ENCODE data around the gene EIF4G3.
A peak's percentile ranks its signal among the peaks of the same experiment; 100 is the strongest.

Gene EIF4G3

GRCh38 chr1:21022279-21023040, 154.2 kb downstream of the EIF4G3 start:
- DNase-seq, result peak; percentile 84 to 91

- no peak for DNase-seq
Observed at GRCh38 chr1:21021311-21021710, 155.4 kb downstream of the EIF4G3 start.

DNA sequence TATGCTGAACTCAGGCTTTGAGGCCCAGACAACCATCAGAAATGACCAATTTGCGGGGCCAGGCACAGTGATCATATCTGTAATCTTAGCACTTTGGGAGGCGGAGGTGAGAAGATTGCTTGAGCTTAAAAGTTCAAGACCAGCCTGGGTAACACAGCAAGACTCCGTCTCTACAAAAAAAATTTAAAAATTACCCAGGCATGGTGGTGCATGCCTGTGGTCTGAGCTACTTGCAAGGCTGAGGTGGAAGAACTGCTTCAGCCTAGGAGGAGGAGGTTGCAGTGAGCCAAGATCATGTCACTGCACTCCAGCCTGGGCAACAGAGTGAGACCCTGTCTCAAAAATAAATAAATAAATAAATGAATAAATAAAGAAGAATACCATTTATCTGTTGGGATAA, 156.5 kb downstream of the EIF4G3 start:
- DNase-seq, result no peak

DNA sequence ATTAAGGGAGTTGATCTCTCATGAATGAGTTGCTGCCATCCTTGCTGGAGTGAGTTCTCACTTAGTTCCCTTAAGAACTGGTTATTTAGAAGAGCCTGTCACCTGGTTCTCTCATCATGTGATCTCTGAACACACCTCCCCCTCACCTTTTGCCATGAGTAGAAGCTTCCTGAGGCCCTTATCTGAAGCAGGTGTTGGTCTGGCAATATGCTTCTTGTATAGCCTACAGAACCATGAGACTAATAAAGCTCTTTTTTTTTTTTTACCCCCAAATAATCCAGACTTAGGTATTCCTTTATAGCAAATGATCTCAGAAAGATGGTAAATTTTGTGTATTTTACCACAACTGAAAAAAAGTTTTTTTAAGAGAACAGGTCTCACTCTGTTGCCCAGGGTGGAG, 158.0 kb downstream of the EIF4G3 start:
- DNase-seq, result no peak

GRCh38 chr1:21013510-21013909, 163.2 kb downstream of the EIF4G3 start:
- no peak for DNase-seq

GRCh38 chr1:21012937-21013336, 163.8 kb downstream of the EIF4G3 start:
- DNase-seq, result no peak

DNA sequence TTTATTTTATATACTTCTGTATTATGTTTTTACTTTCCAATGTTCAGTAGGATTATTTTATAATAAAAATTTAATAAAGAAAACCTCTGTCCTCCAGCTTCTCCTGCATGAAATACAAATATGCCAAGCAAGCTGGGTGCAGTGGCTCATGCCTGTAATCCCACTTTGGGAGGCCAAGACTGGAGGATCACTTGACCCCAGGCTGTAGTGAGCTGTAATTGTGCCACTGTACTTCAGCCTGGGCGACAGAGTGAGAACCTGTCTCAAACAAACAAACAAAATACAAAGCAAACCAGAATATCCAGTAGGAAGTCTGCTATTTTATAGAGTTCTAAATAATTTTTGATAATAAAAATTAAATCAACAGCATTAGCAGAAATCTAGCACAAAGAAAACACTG, 168.8 kb downstream of the EIF4G3 start:
- no peak for DNase-seq

DNA sequence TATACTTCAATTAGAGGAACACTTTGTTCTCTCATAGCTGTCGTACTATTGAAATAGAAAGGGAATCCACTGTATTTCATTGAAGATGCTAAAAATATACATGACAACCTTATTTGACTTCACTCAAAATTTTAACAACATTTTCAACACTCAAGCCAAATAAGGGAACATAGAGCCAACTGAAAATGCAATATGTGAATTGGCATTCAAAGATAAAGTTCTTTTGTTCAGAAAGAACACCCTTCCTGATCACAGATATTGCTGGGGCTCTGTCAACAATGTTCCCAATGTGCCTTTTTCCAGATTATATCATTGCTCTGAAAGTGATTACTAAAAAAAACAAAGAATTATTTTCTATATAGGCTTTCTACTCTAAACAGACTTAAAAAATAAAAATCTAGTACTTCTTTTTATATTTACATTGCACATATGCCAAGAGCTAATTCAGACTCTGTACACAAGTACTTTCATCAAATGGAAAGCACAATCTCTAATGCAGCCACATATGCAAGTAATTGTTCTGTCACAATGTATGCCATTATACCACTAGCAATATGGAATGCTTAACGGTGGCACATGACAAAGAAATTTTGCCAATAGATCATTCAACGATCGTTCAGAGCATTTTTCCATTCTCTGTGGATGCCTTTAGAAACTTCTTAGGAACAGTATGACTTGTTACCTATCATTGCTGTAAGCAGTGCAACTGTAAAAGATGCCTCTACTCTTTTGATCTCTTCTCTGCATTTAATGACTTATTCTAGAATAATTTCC, 171.0 kb downstream of the EIF4G3 start:
- no peak for DNase-seq

DNA sequence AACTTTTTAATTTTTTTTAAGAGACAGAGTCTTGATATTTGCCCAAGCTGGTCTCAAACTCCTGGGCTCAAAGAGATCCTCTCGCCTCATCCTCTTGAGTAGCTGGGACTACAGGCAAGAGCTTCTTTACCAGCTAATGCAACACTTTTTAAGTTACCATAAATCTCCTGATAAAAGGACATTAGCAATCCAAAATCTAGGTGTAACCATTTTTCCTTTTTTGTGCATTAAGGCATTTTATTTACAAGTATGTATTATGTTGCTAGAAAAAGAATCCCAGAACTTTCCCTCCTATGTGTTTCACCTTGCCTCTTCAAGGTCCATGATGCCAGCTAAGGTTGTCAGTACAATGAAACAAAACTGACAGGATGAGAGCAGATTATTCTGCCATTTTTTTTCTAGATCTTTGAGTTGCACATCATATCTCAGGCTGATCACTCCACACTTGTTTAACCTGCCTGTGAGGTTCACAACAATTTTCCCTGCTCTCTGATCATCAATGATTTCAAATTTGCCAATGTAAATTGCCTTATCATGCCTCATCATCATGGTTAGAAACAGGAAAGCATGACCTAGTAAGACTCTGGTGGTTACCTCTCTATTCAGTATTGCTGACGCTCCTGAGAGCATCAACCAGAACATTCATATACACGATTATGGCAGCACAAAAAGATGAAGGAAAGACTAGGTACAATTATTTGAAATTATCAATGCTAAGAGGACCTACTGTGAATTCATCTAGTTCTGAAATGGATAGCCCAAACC, 173.2 kb downstream of the EIF4G3 start:
- no peak for DNase-seq

DNA sequence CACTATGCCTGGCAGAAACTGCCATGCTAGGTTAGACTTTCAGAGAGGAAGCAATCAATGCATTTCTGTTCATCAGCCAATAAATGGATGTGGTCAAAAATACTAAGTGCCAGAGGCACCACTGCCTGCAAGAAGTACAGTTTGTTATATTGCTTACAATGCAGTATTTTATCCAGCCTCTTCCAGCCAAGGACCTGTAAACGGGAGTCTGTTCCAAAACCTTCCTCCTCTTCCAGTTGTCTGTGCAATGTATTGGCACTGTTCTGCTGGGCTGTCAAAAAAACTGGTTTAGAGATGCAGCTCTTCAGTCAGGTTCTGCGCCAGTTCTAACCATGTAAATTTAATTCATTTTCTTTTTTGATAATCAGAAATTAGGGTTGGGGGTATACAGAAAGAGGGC, 175.7 kb downstream of the EIF4G3 start:
- DNase-seq, result no peak

GRCh38 chr1:21000245-21000594, 176.5 kb downstream of the EIF4G3 start:
- DNase-seq, result no peak

- no peak for DNase-seq
Observed at GRCh38 chr1:20999525-21000244, 177.0 kb downstream of the EIF4G3 start.

DNA sequence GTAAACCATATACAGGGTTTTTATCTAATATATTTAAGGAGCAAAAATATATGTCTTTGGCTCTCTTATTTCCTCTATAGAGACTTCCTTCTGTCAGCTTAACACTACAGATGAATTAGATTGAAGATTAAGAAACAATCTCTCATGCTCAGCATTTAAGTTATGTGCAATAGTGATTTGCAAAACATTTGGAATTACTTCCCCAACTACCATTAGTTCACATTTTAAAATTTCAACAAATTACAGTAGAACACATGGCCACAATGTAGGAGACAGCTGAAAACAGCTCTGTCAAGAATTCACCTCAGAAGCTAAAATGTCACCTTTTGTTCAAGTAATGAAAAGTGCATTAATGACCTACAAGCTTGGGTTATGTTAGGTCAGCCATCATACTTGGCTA, 177.9 kb downstream of the EIF4G3 start:
- no peak for DNase-seq

DNA sequence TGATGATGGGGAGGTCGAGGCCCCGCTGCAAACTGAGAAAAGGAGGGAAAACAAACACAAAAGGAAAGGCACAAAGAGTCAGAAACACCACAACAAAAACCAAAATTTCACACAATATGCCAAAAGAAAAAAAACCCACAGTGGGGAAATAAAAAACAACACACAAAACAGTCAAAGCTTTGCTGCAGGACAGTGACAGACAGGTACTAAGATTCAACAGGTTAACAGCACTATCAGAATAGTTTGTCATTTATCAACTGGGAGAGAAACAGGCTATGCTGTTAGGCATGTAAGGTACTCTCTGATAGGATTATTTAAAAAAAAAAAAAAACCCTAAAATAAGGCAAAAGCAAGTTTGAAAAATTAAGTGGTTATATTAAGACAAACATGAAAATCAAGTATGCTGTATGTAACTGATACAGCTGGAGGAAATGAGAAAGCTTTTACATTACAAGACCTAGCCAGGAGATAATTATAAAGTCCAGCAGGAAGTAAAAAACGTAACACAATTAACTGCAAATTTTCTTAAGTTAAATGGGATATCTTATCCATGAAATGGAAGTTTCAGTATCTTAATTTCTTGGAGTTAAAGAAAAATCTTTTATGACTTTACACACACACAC, 179.0 kb downstream of the EIF4G3 start:
- DNase-seq, result no peak

- DNase-seq, result no peak
Observed at GRCh38 chr1:20996554-20996953, 180.1 kb downstream of the EIF4G3 start.

DNA sequence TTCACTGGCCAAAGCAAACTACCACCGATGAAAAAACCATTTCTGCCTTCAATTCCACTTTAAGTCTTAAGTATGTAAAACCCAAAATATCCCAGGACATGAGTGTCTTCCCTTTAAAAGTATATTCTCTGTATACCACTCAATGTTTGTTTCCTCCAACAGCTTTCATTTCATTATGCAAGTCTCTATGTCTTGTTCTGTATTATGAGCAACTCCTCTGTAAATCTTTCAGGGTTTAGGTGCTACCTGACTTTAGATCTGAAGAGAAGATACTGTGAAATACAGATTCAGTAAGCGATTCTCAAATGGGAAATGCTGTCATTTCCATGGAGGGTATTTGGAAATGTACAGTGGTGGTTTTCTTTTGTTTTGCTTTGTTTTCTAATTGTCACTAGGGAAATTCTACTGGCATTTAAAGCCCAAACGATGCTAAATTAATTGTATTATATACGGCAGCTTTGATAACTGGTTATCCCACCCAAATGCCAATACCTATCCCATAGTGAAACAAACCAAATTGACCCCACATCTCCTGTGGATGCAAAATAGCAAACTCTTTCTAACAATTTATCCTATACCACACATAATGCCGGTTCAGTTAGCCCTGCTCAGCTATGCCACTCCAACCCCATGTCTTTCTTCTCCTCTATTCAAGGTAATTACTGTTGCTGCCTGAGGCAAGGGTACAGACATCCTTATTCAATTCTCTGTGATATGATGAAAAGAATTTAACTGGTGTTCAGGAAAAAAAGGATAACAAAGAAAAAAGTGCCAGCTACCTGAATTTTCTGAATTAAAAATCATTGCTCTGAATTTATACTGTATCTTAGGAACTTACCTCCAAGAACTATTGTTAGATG, 182.8 kb downstream of the EIF4G3 start:
- no peak for DNase-seq

GRCh38 chr1:20992322-20993056, 184.2 kb downstream of the EIF4G3 start:
- no peak for DNase-seq

GRCh38 chr1:20988943-20989342, 187.8 kb downstream of the EIF4G3 start:
- no peak for DNase-seq

DNA sequence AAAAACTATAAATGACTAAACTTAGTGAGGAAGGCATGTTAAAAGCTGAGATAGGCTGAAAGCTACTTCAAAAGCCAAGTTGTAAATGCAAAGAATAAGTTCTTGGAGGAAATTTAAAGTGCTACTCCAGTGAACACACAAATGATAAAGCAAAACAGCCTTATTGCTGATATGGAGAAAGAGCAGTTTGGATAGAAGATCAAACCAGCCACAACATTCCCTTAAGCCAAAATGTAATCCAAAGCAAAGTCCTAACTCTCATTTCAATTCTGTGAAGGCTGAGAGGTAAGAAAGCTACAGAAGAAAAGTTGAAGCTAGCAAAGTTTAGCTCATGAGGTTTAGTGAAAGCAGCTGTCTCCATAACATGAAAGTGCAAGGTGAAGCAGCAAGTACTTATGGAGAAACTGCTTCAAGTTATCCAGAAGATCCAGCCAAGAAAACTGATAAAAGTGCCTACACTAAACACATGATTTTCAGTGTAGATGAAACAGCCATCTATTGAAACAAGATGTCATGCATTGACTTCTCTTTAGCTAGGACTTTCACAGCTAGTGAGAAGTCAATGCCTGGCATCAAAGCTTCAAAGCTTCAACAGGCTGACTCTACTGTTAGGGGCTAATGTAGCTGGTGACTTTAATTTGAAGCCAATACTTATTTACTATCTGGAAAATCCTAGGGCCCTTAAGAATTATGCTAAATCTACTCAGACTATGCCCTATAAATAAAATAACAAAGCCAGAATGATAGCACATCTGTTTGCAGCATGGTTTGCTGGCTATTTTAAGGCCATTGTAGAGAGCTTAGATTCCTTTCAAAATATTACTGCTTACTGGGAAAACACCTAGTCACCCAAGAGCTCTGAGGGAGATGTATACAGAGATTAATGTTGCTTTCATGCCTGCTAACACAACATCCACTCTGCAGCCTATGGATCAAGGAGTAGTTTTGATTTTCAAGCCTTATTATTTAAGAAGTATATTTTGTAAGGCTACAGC, 188.6 kb downstream of the EIF4G3 start:
- no peak for DNase-seq
